HEK293 (cell line): Measurements from ENCODE around the gene LGALS8.
"Not testable (repeated sequence)": the region's sequence is repeated elsewhere in the genome, so short reads cannot be mapped to it uniquely, and the experiment has no call there.

ENCODE experiments used
- CTCF ChIA-PET: fragments of 350-600 bp; formaldehyde crosslinking; extraction: SDS; loops from one replicate; lab custom pipeline; 2021; ENCODE audit warnings: antibody characterized with exemption; lab: Yijun Ruan, JAX
- POLR2A ChIA-PET: fragments of 300-600 bp; formaldehyde crosslinking; extraction: SDS; loops from one replicate; lab custom pipeline; 2020; ENCODE audit warnings: antibody characterized with exemption, inconsistent platforms; lab: Yijun Ruan, JAX
- H3K27ac ChIP-seq: fragments of 200-500 bp; sonication (Bioruptor generic); 2 replicates; pipeline ENCODE4 v1.5.1; 2014; ENCODE audit warnings: low read depth, low read length, control low read depth, inconsistent platforms; ENCODE audit errors: extremely low read depth
- H3K36me3 ChIP-seq, 2 experiments: fragments of 200-500 bp in 1 of 2; sonication (Bioruptor generic) in 1 of 2; 1 replicate in 1 of 2; 2 replicates in 1 of 2; pipeline ENCODE4 v1.5.1; 2014 to 2017; ENCODE audit warnings: inconsistent platforms in 2 of 2, low read length in 2 of 2; ENCODE audit not compliant: control insufficient read depth in 2 of 2, insufficient read depth in 1 of 2
- H3K4me1 ChIP-seq: fragments of 200-500 bp; sonication (Bioruptor generic); 2 replicates; pipeline ENCODE4 v1.5.1; 2014; ENCODE audit warnings: mild to moderate bottlenecking, low read length, inconsistent platforms; ENCODE audit not compliant: control insufficient read depth, insufficient read depth
- H3K4me3 ChIP-seq: 2 replicates; pipeline ENCODE4 v1.5.1; 2011; ENCODE audit warnings: low read depth, mild to moderate bottlenecking, control low read depth, low read length, moderate library complexity
- H3K9me3 ChIP-seq: fragments of 200-500 bp; sonication (Bioruptor generic); 2 replicates; pipeline ENCODE4 v1.5.1; 2014; ENCODE audit warnings: low read depth, low read length, inconsistent platforms; ENCODE audit not compliant: control insufficient read depth, insufficient read depth
- BCL11B ChIP-seq: fragments of 450-650 bp; formaldehyde crosslinking; IDR thresholded peaks from 2 replicates; pipeline ENCODE4 v1.5.1; 2016; ENCODE audit warnings: low read depth, missing biosample characterization, missing genetic modification characterization
- CTCF ChIP-seq: fragments of 450-650 bp; formaldehyde crosslinking; IDR thresholded peaks from 2 replicates; pipeline ENCODE4 v1.5.1; 2016; ENCODE audit warnings: missing biosample characterization, missing genetic modification characterization
- ELK4 ChIP-seq: IDR thresholded peaks from 2 replicates; pipeline ENCODE4 v1.6.1; 2011; ENCODE audit warnings: mild to moderate bottlenecking, low read depth, low read length, borderline replicate concordance
- MZF1 ChIP-seq: fragments of 450-650 bp; formaldehyde crosslinking; IDR thresholded peaks from 2 replicates; pipeline ENCODE4 v1.5.1; 2017; ENCODE audit warnings: missing biosample characterization, missing genetic modification characterization, borderline replicate concordance
- PRDM10 ChIP-seq: fragments of 450-650 bp; formaldehyde crosslinking; IDR thresholded peaks from 2 replicates; pipeline ENCODE4 v1.5.1; 2016; ENCODE audit warnings: missing biosample characterization, missing genetic modification characterization
- PRDM6 ChIP-seq: fragments of 450-650 bp; formaldehyde crosslinking; IDR thresholded peaks from 2 replicates; pipeline ENCODE4 v1.5.1; 2017; ENCODE audit warnings: missing biosample characterization, missing genetic modification characterization
- SCRT1 ChIP-seq: fragments of 450-650 bp; formaldehyde crosslinking; IDR thresholded peaks from 2 replicates; pipeline ENCODE4 v1.5.1; 2016; ENCODE audit warnings: missing biosample characterization, missing genetic modification characterization, borderline replicate concordance
- SCRT2 ChIP-seq: fragments of 450-650 bp; formaldehyde crosslinking; IDR thresholded peaks from 2 replicates; pipeline ENCODE4 v1.5.1; 2016; ENCODE audit warnings: missing biosample characterization, missing genetic modification characterization
- ZBTB20 ChIP-seq: fragments of 450-650 bp; formaldehyde crosslinking; IDR thresholded peaks from 2 replicates; pipeline ENCODE4 v1.5.1; 2016; ENCODE audit warnings: missing biosample characterization, missing genetic modification characterization
- ZNF121 ChIP-seq: fragments of 450-650 bp; formaldehyde crosslinking; IDR thresholded peaks from 2 replicates; pipeline ENCODE4 v1.5.1; 2016; ENCODE audit warnings: missing biosample characterization, missing genetic modification characterization
- ZNF214 ChIP-seq: fragments of 450-650 bp; formaldehyde crosslinking; IDR thresholded peaks from 2 replicates; pipeline ENCODE4 v1.5.1; 2017; ENCODE audit warnings: missing biosample characterization, mild to moderate bottlenecking, missing genetic modification characterization, borderline replicate concordance
- ZNF324 ChIP-seq: fragments of 450-650 bp; formaldehyde crosslinking; IDR thresholded peaks from 2 replicates; pipeline ENCODE4 v1.5.1; 2016; ENCODE audit warnings: missing biosample characterization, missing genetic modification characterization
- ZNF48 ChIP-seq: fragments of 450-650 bp; formaldehyde crosslinking; IDR thresholded peaks from 2 replicates; pipeline ENCODE4 v1.5.1; 2016; ENCODE audit warnings: missing biosample characterization, missing genetic modification characterization
- ZNF624 ChIP-seq: fragments of 450-650 bp; formaldehyde crosslinking; IDR thresholded peaks from 2 replicates; pipeline ENCODE4 v1.5.1; 2017; ENCODE audit warnings: missing biosample characterization, missing genetic modification characterization
- ZNF664 ChIP-seq: fragments of 450-650 bp; formaldehyde crosslinking; IDR thresholded peaks from 2 replicates; pipeline ENCODE4 v1.5.1; 2016; ENCODE audit warnings: missing biosample characterization, missing genetic modification characterization
- TF ChIP-seq, protein P1 (sequence below): fragments of 450-650 bp; formaldehyde crosslinking; IDR thresholded peaks from 2 replicates; pipeline ENCODE4 v1.5.1; 2017; ENCODE audit warnings: missing biosample characterization, mild to moderate bottlenecking, missing genetic modification characterization, moderate library complexity
- TF ChIP-seq, protein P2 (sequence below): fragments of 450-650 bp; formaldehyde crosslinking; IDR thresholded peaks from 2 replicates; pipeline ENCODE4 v1.5.1; 2016; ENCODE audit warnings: missing biosample characterization, missing genetic modification characterization

LGALS8 gene

DNA sequence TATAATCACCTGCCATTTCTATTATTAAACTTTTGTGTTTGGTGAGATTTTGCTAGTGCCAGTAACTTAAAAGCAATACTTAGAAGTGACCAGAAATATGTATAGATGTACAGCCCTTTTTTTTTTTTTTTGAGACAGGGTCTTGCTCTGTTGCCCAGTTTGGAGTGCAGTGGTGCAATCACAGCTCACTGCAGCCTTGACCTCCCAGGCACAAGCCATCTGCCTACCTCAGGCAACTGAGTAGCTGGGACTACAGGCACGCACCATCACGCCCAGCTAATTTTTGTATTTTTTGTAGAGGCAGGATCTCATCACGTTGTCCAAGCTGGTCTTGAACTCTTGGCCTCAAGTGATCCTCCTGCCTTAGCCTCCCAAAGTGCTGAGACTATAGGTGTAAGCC lies 56.6 kb downstream of the LGALS8 start:
- not testable (repeated sequence) for H3K27ac ChIP-seq, H3K9me3 ChIP-seq, H3K4me3 ChIP-seq, H3K4me1 ChIP-seq
- peak; percentile 81 for TF ChIP-seq ZNF121 (tag by site-specific recombination)
- ChIA-PET POLR2A (interaction anchor here (0.6 kb wide), 1 partner anchor 11 kb away, joined by 4 read pairs; no protein-coding TSS in a partner anchor), CTCF (interaction anchor here (0.6 to 0.8 kb wide), 4 partner anchors 16 to 120 kb away, joined by 3 to 4 read pairs (median 3); no protein-coding TSS in a partner anchor)
- H3K36me3 ChIP-seq = peaks cover 78 to 81% of the 10 kb centered on the region in 2 experiments

DNA sequence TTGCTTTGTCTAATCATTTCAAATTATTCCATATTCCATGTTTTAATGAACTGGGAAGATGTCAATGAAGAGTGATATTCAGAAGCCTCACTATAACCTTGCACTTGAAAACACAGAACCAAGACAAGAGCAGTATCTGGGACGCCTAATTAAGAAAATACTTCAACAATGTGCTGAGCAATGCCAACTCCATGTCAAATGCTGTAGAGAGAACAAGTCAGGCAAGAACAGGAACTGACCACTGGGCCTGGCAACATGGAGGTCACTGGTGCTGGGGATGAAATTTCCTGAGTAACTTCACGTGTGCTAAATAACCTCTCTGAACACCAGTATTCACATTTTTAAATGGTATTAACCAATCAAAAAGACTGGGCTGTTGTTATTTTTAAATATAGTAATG lies 57.7 kb downstream of the LGALS8 start:
- no peak overlapping the region for H3K4me3 ChIP-seq
- H3K36me3 ChIP-seq = peaks cover 76 to 80% of the 10 kb centered on the region in 2 experiments
- CTCF ChIA-PET = no interaction called here
- no peaks in the 10 kb centered on the region for H3K4me1 ChIP-seq
- no peaks in the 10 kb centered on the region for H3K9me3 ChIP-seq
- no peak overlapping the region for H3K27ac ChIP-seq
- TF ChIP-seq ZNF624 (no peak), ZNF324 (no peak), ELK4 (no peak), ZNF664 (tag by site-specific recombination) (no peak), ZBTB20 (tag by site-specific recombination) (no peak)
- TF ChIP-seq, protein P1, sequence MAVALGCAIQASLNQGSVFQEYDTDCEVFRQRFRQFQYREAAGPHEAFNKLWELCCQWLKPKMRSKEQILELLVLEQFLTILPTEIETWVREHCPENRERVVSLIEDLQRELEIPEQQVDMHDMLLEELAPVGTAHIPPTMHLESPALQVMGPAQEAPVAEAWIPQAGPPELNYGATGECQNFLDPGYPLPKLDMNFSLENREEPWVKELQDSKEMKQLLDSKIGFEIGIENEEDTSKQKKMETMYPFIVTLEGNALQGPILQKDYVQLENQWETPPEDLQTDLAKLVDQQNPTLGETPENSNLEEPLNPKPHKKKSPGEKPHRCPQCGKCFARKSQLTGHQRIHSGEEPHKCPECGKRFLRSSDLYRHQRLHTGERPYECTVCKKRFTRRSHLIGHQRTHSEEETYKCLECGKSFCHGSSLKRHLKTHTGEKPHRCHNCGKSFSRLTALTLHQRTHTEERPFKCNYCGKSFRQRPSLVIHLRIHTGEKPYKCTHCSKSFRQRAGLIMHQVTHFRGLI = no peak
- POLR2A ChIA-PET = interaction anchor here (1.1 kb wide), 1 partner anchor 23 kb away, joined by 4 read pairs; the partner anchor contains the start of gene HEATR1

GRCh38 chr1:236589531-236589930 lies 65.7 kb downstream of the LGALS8 start:
- Histone ChIP-seq H3K9me3 (no peaks in the 10 kb centered on the region), H3K4me3 (no peak overlapping the region), H3K27ac (no peak overlapping the region), H3K36me3 (peaks cover 89 to 96% of the 10 kb centered on the region in 2 experiments), H3K4me1 (no peaks in the 10 kb centered on the region)
- ChIA-PET CTCF (no interaction called here), POLR2A (no interaction called here)
- TF ChIP-seq BCL11B (tag by site-specific recombination) (no peak), ZNF624 (no peak), SCRT2 (tag by site-specific recombination) (no peak), CTCF (tag by site-specific recombination) (no peak), ZNF48 (no peak), PRDM6 (tag by site-specific recombination) (no peak), MZF1 (tag by site-specific recombination) (no peak), SCRT1 (tag by site-specific recombination) (no peak), ZNF214 (tag by site-specific recombination) (no peak), PRDM10 (tag by site-specific recombination) (no peak)
- TF ChIP-seq, protein P2, sequence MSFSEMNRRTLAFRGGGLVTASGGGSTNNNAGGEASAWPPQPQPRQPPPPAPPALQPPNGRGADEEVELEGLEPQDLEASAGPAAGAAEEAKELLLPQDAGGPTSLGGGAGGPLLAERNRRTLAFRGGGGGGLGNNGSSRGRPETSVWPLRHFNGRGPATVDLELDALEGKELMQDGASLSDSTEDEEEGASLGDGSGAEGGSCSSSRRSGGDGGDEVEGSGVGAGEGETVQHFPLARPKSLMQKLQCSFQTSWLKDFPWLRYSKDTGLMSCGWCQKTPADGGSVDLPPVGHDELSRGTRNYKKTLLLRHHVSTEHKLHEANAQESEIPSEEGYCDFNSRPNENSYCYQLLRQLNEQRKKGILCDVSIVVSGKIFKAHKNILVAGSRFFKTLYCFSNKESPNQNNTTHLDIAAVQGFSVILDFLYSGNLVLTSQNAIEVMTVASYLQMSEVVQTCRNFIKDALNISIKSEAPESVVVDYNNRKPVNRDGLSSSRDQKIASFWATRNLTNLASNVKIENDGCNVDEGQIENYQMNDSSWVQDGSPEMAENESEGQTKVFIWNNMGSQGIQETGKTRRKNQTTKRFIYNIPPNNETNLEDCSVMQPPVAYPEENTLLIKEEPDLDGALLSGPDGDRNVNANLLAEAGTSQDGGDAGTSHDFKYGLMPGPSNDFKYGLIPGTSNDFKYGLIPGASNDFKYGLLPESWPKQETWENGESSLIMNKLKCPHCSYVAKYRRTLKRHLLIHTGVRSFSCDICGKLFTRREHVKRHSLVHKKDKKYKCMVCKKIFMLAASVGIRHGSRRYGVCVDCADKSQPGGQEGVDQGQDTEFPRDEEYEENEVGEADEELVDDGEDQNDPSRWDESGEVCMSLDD (tag by site-specific recombination) = no peak
